ENCODE data around the gene CTRB2. TPM values are rescaled to one million over a fixed set of nuclear protein-coding genes. Genes with fewer than 3 reads are reported as not detected.

The CTRB2 gene
- total RNA-seq, 1 donor from 2014 or later: not detected

- no peak overlapping the region for H3K27ac Mint-ChIP-seq (ENCODE audit: unreplicated experiment)
Observed at GRCh38 chr16:75195811-75196790, 10.9 kb downstream of the CTRB2 start.

DNA sequence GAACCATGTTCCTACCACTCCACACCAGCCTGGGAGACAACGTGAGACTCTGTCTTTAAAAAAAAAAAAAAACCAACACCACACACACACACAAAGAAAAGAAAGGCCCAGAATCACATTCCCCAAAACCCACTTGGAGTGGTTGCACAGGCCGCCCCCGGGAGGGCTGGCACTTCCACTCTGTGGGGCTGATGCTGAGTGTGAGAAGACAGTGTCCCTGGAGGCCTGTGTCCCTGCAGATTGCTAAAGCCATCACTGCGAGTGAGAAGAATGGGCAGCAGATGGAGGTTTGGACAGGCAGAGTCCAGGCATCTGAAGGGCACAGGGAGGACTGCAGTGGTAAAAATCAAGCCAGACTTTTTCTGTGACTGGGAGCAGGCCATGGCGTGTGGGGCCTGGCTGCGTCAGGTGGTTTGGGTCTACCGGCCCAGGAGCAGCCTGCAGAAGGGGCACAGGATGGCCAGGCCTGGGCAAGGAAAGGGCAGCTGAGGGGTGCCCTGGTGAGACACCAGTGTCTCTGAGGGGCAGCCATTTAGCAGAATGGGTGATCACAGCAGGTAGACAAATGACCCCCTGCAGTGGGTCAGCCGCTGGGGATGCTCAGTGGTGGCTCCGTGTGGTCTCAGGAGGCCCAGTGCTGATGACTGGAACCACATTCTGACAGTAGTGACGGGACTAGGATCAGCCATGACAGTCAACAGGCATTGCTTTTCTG, 13.1 kb downstream of the CTRB2 start:
- Mint-ChIP-seq H3K36me3 (ENCODE audit: low read depth, unreplicated experiment) (no peaks in the 10 kb centered on the region), H3K4me1 (ENCODE audit: unreplicated experiment) (no peaks in the 10 kb centered on the region), H3K9me3 (ENCODE audit: unreplicated experiment) (no peaks in the 10 kb centered on the region), H3K27ac (ENCODE audit: unreplicated experiment) (no peak overlapping the region), H3K4me3 (ENCODE audit: unreplicated experiment) (peak overlapping the region; percentile 27), H3K27me3 (ENCODE audit: unreplicated experiment) (peaks cover 5% of the 10 kb centered on the region)
- DNase-seq (ENCODE audit: low spot score): no peak
- TF ChIP-seq CTCF (IDR thresholded peaks at IDR 0.05; ENCODE audit: unreplicated experiment): no peak

More at GRCh38 chr16:75195811-75196790, 10.9 kb downstream of the CTRB2 start:
- TF ChIP-seq CTCF (IDR thresholded peaks at IDR 0.05; ENCODE audit: unreplicated experiment): no peak
- Mint-ChIP-seq H3K36me3 (ENCODE audit: low read depth, unreplicated experiment) (no peaks in the 10 kb centered on the region), H3K27me3 (ENCODE audit: unreplicated experiment) (no peaks in the 10 kb centered on the region), H3K4me1 (ENCODE audit: unreplicated experiment) (no peaks in the 10 kb centered on the region), H3K4me3 (ENCODE audit: unreplicated experiment) (no peak overlapping the region), H3K9me3 (ENCODE audit: unreplicated experiment) (no peaks in the 10 kb centered on the region)
- DNase-seq (ENCODE audit: low spot score): no peak

- no peaks in the 10 kb centered on the region for H3K36me3 Mint-ChIP-seq (ENCODE audit: low read depth, unreplicated experiment)
- no peak overlapping the region for H3K27ac Mint-ChIP-seq (ENCODE audit: unreplicated experiment)
- H3K9me3 Mint-ChIP-seq (ENCODE audit: unreplicated experiment): no peaks in the 10 kb centered on the region
- H3K27me3 Mint-ChIP-seq (ENCODE audit: unreplicated experiment): peaks cover 5% of the 10 kb centered on the region
- peak overlapping the region; percentile 27 for H3K4me3 Mint-ChIP-seq (ENCODE audit: unreplicated experiment)
- no peak for TF ChIP-seq CTCF (IDR thresholded peaks at IDR 0.05; ENCODE audit: unreplicated experiment)
- H3K4me1 Mint-ChIP-seq (ENCODE audit: unreplicated experiment): no peaks in the 10 kb centered on the region
- DNase-seq (ENCODE audit: low spot score): no peak
Observed at GRCh38 chr16:75193265-75193650, 13.7 kb downstream of the CTRB2 start.

GRCh38 chr16:75192606-75193264, 14.2 kb downstream of the CTRB2 start:
- Mint-ChIP-seq H3K36me3 (ENCODE audit: low read depth, unreplicated experiment) (no peaks in the 10 kb centered on the region), H3K27ac (ENCODE audit: unreplicated experiment) (no peak overlapping the region), H3K4me1 (ENCODE audit: unreplicated experiment) (no peaks in the 10 kb centered on the region), H3K9me3 (ENCODE audit: unreplicated experiment) (no peaks in the 10 kb centered on the region), H3K27me3 (ENCODE audit: unreplicated experiment) (peaks cover 5% of the 10 kb centered on the region), H3K4me3 (ENCODE audit: unreplicated experiment) (no peak overlapping the region)
- DNase-seq (ENCODE audit: low spot score): no peak
- no peak for TF ChIP-seq CTCF (IDR thresholded peaks at IDR 0.05; ENCODE audit: unreplicated experiment)
